GM23338 (cell line): Measurements from ENCODE around the gene TPH1. TPM values are rescaled to one million over a fixed set of nuclear protein-coding genes. Genes with fewer than 3 reads are reported as not detected.

Experiments
- ATAC-seq: fragments of 200-7000 bp; cut with Tn5 transposase; 3 replicates; pipeline ENCODE4 v1.9.1; 2020
- DNase-seq: peaks from one replicate; pipeline ENCODE4 v3.0.0-alpha.2; 2015; ENCODE audit warnings: low spot score
- H2AFZ ChIP-seq: fragments of 200-600 bp; sonication (generic); 2 replicates; pipeline ENCODE4 v1.8.0; 2016; ENCODE audit warnings: antibody characterized with exemption, mild to moderate bottlenecking, moderate library complexity
- H3F3A ChIP-seq: fragments of 200-600 bp; sonication (generic); replicated peaks from 2 replicates; pipeline ENCODE4 v1.8.0; 2017; ENCODE audit warnings: antibody characterized with exemption, mixed run types, low read depth
- H3K27ac ChIP-seq: fragments of 200-600 bp; sonication (generic); 2 replicates; pipeline ENCODE4 v1.6.1; 2016; ENCODE audit warnings: low read depth
- H3K27me3 ChIP-seq: fragments of 200-600 bp; sonication (generic); 2 replicates; pipeline ENCODE4 v1.8.0; 2016; ENCODE audit warnings: mild to moderate bottlenecking, mixed run types, moderate library complexity; ENCODE audit not compliant: insufficient read depth
- H3K36me3 ChIP-seq: fragments of 200-600 bp; sonication (generic); 2 replicates; pipeline ENCODE4 v1.8.0; 2016; ENCODE audit warnings: mild to moderate bottlenecking; ENCODE audit not compliant: insufficient read depth
- H3K4me1 ChIP-seq: fragments of 200-600 bp; sonication (generic); 2 replicates; pipeline ENCODE4 v1.8.0; 2016; ENCODE audit warnings: mild to moderate bottlenecking, moderate library complexity; ENCODE audit not compliant: insufficient read depth
- H3K4me2 ChIP-seq: fragments of 200-600 bp; sonication (generic); 2 replicates; pipeline ENCODE4 v1.7.1; 2017; ENCODE audit warnings: mixed run types
- H3K4me3 ChIP-seq: fragments of 200-600 bp; sonication (generic); 2 replicates; pipeline ENCODE4 v1.6.1; 2016; ENCODE audit warnings: mixed run types
- H3K79me2 ChIP-seq: fragments of 200-600 bp; sonication (generic); replicated peaks from 2 replicates; pipeline ENCODE4 v1.8.0; 2017; ENCODE audit warnings: mild to moderate bottlenecking; ENCODE audit not compliant: insufficient read depth
- H3K9me2 ChIP-seq: fragments of 200-600 bp; sonication (generic); 2 replicates; pipeline ENCODE4 v1.8.0; 2017; ENCODE audit not compliant: insufficient read depth
- H4K20me1 ChIP-seq: fragments of 200-600 bp; sonication (generic); replicated peaks from 2 replicates; pipeline ENCODE4 v1.8.0; 2017; ENCODE audit warnings: mild to moderate bottlenecking; ENCODE audit not compliant: insufficient read depth
- H3K27ac Mint-ChIP-seq: 2 replicates; pipeline ENCODE4 v1.8.0; 2020; ENCODE audit warnings: inconsistent platforms, mild to moderate bottlenecking, moderate library complexity, mixed read lengths
- H3K27me3 Mint-ChIP-seq: 3 replicates; pipeline ENCODE4 v1.8.0; 2022; ENCODE audit warnings: low read depth, mild to moderate bottlenecking, moderate library complexity, mixed read lengths, inconsistent platforms; ENCODE audit not compliant: insufficient read depth, poor library complexity
- H3K36me3 Mint-ChIP-seq: 3 replicates; pipeline ENCODE4 v1.8.0; 2021; ENCODE audit warnings: low read depth, mild to moderate bottlenecking, inconsistent platforms, moderate library complexity, mixed read lengths
- H3K4me1 Mint-ChIP-seq: 3 replicates; pipeline ENCODE4 v1.8.0; 2020; ENCODE audit warnings: mild to moderate bottlenecking, inconsistent platforms, mixed read lengths
- H3K4me3 Mint-ChIP-seq: 3 replicates; pipeline ENCODE4 v1.8.0; 2021; ENCODE audit warnings: moderate library complexity, mild to moderate bottlenecking, inconsistent platforms, mixed read lengths
- H3K9me3 Mint-ChIP-seq: 3 replicates; pipeline ENCODE4 v1.8.0; 2020; ENCODE audit warnings: moderate library complexity, mild to moderate bottlenecking, inconsistent platforms, mixed read lengths
- CREB1 ChIP-seq: fragments of 250-450 bp; sonication (Bioruptor Pico); IDR thresholded peaks from 2 replicates; pipeline ENCODE4 v1.5.0; 2020; ENCODE audit warnings: low read depth, mild to moderate bottlenecking, moderate library complexity
- EZH2 ChIP-seq: fragments of 200-600 bp; sonication (generic); IDR thresholded peaks from one replicate; pipeline ENCODE4 v1.8.0; 2017; ENCODE audit warnings: antibody characterized with exemption, mild to moderate bottlenecking, low read depth; ENCODE audit not compliant: unreplicated experiment
- EZH2phosphoT487 ChIP-seq: fragments of 200-600 bp; sonication (generic); IDR thresholded peaks from one replicate; pipeline ENCODE4 v1.8.1; 2018; ENCODE audit warnings: antibody characterized with exemption; ENCODE audit not compliant: unreplicated experiment
- JUNB ChIP-seq: IDR thresholded peaks from one replicate; pipeline ENCODE4 v1.6.1; 2016; ENCODE audit warnings: antibody characterized with exemption; ENCODE audit not compliant: unreplicated experiment
- NANOG ChIP-seq: IDR thresholded peaks from 2 replicates; pipeline ENCODE4 v1.6.1; 2016; ENCODE audit warnings: antibody characterized with exemption, borderline replicate concordance
- POLR2AphosphoS5 ChIP-seq: IDR thresholded peaks from 2 replicates; pipeline ENCODE4 v1.6.1; 2016; ENCODE audit warnings: antibody characterized with exemption, low read depth
- STAT1 ChIP-seq: IDR thresholded peaks from one replicate; pipeline ENCODE4 v1.6.1; 2016; ENCODE audit warnings: antibody characterized with exemption; ENCODE audit not compliant: unreplicated experiment
- ZNF114 ChIP-seq: fragments of 250-450 bp; sonication (Bioruptor Pico); IDR thresholded peaks from 2 replicates; pipeline ENCODE4 v1.5.0; 2020; ENCODE audit warnings: mild to moderate bottlenecking, moderate library complexity
- ZNF331 ChIP-seq: fragments of 250-450 bp; sonication (Bioruptor Pico); IDR thresholded peaks from 2 replicates; pipeline ENCODE4 v1.5.0; 2020; ENCODE audit warnings: low read depth, mild to moderate bottlenecking, moderate library complexity
- ZNF462 ChIP-seq: fragments of 250-450 bp; sonication (Bioruptor Pico); IDR thresholded peaks from 2 replicates; pipeline ENCODE4 v1.5.0; 2020; ENCODE audit warnings: mild to moderate bottlenecking, moderate library complexity
- polyA plus RNA-seq: library from polyadenylated mRNA; unstranded; fragments of >200 nt; fragmentation: Nextera tagmentation; extraction: Ambion mirVana; gene quantifications from 2 replicates; pipeline ENCODE4 v1.2.1, GENCODE V29; 2016
- total RNA-seq: library from RNA; depleted of rRNA; stranded (reverse); fragments of >200 nt; shearing (Covaris generic); gene quantifications from 2 replicates; pipeline ENCODE4 v1.2.3, GENCODE V29; 2014
- TF ChIP-seq, protein P1 (sequence below), 2 experiments: fragments of 200-600 bp in 1 of 2; sonication (generic) in 1 of 2; conservative IDR thresholded peaks; 2 replicates each; pipeline versions ENCODE4 v1.5.1 to v1.6.1; 2016 to 2017; ENCODE audit warnings: antibody characterized with exemption in 2 of 2, low read depth in 2 of 2, mild to moderate bottlenecking in 2 of 2, moderate library complexity in 1 of 2
- TF ChIP-seq, protein P2 (sequence below): IDR thresholded peaks from 2 replicates; pipeline ENCODE4 v1.6.1; 2016; ENCODE audit warnings: antibody characterized with exemption
- TF ChIP-seq, protein P3 (sequence below): IDR thresholded peaks from one replicate; pipeline ENCODE4 v1.6.1; 2018; ENCODE audit warnings: antibody characterized with exemption; ENCODE audit not compliant: unreplicated experiment

Gene TPH1
- total and polyA plus RNA-seq, 2 experiments from 2014 or later: 0.07 to 0.13 TPM

GRCh38 chr11:18010121-18010670 lies 35.9 kb downstream of the TPH1 start:
- no peaks in the 10 kb centered on the region; the same call in 1 of the 2 replicates for H3F3A ChIP-seq
- H3K36me3 ChIP-seq: no peaks in the 10 kb centered on the region
- DNase-seq (no peak), ATAC-seq (no peak)
- Mint-ChIP-seq H3K27ac (no peak overlapping the region), H3K27me3 (peaks cover 9% of the 10 kb centered on the region), H3K4me1 (peaks cover 27% of the 10 kb centered on the region), H3K9me3 (no peaks in the 10 kb centered on the region), H3K4me3 (no peak overlapping the region), H3K36me3 (peaks cover 4% of the 10 kb centered on the region; the same call in 2 of the 3 replicates)
- TF ChIP-seq STAT1: no peak
- TF ChIP-seq ZNF114 (CRISPR knock-in tag): no peak
- TF ChIP-seq EZH2: no peak
- no peak for TF ChIP-seq NANOG
- TF ChIP-seq EZH2phosphoT487: no peak
- TF ChIP-seq, protein P1, sequence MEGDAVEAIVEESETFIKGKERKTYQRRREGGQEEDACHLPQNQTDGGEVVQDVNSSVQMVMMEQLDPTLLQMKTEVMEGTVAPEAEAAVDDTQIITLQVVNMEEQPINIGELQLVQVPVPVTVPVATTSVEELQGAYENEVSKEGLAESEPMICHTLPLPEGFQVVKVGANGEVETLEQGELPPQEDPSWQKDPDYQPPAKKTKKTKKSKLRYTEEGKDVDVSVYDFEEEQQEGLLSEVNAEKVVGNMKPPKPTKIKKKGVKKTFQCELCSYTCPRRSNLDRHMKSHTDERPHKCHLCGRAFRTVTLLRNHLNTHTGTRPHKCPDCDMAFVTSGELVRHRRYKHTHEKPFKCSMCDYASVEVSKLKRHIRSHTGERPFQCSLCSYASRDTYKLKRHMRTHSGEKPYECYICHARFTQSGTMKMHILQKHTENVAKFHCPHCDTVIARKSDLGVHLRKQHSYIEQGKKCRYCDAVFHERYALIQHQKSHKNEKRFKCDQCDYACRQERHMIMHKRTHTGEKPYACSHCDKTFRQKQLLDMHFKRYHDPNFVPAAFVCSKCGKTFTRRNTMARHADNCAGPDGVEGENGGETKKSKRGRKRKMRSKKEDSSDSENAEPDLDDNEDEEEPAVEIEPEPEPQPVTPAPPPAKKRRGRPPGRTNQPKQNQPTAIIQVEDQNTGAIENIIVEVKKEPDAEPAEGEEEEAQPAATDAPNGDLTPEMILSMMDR (conservative IDR thresholded peaks at IDR 0.05; ENCODE audit: low read depth in 2 of 2): no peak
- no peak for TF ChIP-seq ZNF331 (CRISPR knock-in tag)
- TF ChIP-seq ZNF462 (CRISPR knock-in tag): no peak
- TF ChIP-seq, protein P2, sequence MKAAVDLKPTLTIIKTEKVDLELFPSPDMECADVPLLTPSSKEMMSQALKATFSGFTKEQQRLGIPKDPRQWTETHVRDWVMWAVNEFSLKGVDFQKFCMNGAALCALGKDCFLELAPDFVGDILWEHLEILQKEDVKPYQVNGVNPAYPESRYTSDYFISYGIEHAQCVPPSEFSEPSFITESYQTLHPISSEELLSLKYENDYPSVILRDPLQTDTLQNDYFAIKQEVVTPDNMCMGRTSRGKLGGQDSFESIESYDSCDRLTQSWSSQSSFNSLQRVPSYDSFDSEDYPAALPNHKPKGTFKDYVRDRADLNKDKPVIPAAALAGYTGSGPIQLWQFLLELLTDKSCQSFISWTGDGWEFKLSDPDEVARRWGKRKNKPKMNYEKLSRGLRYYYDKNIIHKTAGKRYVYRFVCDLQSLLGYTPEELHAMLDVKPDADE: no peak
- no peak for TF ChIP-seq POLR2AphosphoS5
- no peak for TF ChIP-seq CREB1 (CRISPR knock-in tag)
- TF ChIP-seq JUNB: no peak
- TF ChIP-seq, protein P3, sequence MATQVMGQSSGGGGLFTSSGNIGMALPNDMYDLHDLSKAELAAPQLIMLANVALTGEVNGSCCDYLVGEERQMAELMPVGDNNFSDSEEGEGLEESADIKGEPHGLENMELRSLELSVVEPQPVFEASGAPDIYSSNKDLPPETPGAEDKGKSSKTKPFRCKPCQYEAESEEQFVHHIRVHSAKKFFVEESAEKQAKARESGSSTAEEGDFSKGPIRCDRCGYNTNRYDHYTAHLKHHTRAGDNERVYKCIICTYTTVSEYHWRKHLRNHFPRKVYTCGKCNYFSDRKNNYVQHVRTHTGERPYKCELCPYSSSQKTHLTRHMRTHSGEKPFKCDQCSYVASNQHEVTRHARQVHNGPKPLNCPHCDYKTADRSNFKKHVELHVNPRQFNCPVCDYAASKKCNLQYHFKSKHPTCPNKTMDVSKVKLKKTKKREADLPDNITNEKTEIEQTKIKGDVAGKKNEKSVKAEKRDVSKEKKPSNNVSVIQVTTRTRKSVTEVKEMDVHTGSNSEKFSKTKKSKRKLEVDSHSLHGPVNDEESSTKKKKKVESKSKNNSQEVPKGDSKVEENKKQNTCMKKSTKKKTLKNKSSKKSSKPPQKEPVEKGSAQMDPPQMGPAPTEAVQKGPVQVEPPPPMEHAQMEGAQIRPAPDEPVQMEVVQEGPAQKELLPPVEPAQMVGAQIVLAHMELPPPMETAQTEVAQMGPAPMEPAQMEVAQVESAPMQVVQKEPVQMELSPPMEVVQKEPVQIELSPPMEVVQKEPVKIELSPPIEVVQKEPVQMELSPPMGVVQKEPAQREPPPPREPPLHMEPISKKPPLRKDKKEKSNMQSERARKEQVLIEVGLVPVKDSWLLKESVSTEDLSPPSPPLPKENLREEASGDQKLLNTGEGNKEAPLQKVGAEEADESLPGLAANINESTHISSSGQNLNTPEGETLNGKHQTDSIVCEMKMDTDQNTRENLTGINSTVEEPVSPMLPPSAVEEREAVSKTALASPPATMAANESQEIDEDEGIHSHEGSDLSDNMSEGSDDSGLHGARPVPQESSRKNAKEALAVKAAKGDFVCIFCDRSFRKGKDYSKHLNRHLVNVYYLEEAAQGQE: no peak
- no peak overlapping the region for H3K4me2 ChIP-seq
- H3K4me3 ChIP-seq: no peak overlapping the region
- no peak overlapping the region for H3K27ac ChIP-seq
- H2AFZ ChIP-seq: no peak overlapping the region
- peaks cover 27% of the 10 kb centered on the region for H3K79me2 ChIP-seq
- H3K9me2 ChIP-seq: no peaks in the 10 kb centered on the region
- H3K27me3 ChIP-seq: peaks cover 13% of the 10 kb centered on the region
- H4K20me1 ChIP-seq: no peaks in the 10 kb centered on the region; the same call in none of the 2 replicates
- H3K4me1 ChIP-seq: peaks cover 16% of the 10 kb centered on the region
